C4-2B (cell line): ENCODE data around the gene MITF.

Experiments used
- H3K27ac ChIP-seq: fragments of 450-650 bp; 2 replicates; pipeline ENCODE4 v1.5.1; 2017
- CTCF ChIP-seq: fragments of 450-650 bp; conservative IDR thresholded peaks from 2 replicates; pipeline ENCODE4 v1.5.1; 2017; ENCODE audit warnings: mild to moderate bottlenecking
- ZFX ChIP-seq: fragments of 450-650 bp; IDR thresholded peaks from 2 replicates; pipeline ENCODE4 v1.6.1; 2017

The MITF gene

GRCh38 chr3:69729147-69729919, 9.9 kb upstream of the MITF start:
- H3K27ac ChIP-seq = no peak overlapping the region
- TF ChIP-seq ZFX (no peak), CTCF (no peak)

GRCh38 chr3:69731080-69731479, 8.2 kb upstream of the MITF start:
- no peak overlapping the region for H3K27ac ChIP-seq
- TF ChIP-seq CTCF (no peak), ZFX (no peak)

- H3K27ac ChIP-seq = no peak overlapping the region
- no peak for TF ChIP-seq CTCF
- no peak for TF ChIP-seq ZFX
These were observed 3.4 kb upstream of the MITF start for GRCh38 chr3:69735893-69736292.

- no peak overlapping the region for H3K27ac ChIP-seq
- TF ChIP-seq CTCF = no peak
- no peak for TF ChIP-seq ZFX
These were observed 1.9 kb upstream of the MITF start for GRCh38 chr3:69737392-69737791.

- TF ChIP-seq CTCF (no peak), ZFX (no peak)
- H3K27ac ChIP-seq = no peak overlapping the region
These were observed 949 bp upstream of the MITF start for GRCh38 chr3:69738315-69738714.

- H3K27ac ChIP-seq = peak overlapping the region; percentile 50; the same call in 1 of the 2 replicates
- no peak for TF ChIP-seq CTCF
- TF ChIP-seq ZFX = no peak
These were observed 433 bp upstream of the MITF start for GRCh38 chr3:69738859-69739203.

- TF ChIP-seq CTCF (no peak), ZFX (no peak)
- H3K27ac ChIP-seq = peak overlapping the region; percentile 50
These were observed 1.1 kb downstream of the MITF start for GRCh38 chr3:69740103-69741021.
